ENCODE measurements around the gene N4BP3. TPM values are rescaled to one million over a fixed set of nuclear protein-coding genes. Genes with fewer than 3 reads are reported as not detected.

The N4BP3 gene
- total RNA-seq, 4 donors from 2014 or later: 0.84 to 1.3 (median 0.94) TPM

DNA sequence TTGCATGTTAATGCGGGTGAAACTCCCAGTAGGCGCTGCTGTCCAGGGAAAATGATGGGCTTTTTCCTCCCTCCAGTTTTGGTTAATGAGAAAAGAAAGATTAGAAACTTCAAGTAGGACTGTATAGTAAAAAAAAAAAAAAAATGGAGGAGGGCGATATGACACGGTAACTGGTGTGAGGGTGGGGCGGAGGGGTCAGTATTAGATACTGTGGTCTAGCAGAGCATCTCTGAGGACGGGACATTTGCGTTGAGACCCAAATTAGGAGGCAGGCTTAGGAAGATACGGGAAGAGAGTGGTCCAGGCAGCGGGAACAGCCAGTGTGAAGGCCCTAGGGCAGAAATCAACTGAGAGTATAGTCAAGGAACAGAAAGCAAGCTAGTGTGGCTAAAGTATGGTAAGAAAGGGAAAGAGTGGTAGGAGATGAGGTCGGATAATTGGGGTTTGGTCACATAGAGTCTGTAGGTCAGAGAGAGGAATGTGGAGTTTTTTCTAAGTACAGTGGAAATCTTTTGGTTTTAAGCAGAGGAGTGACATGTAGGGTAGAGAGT lies 18.2 kb downstream of the N4BP3 start:
- Histone ChIP-seq H3K36me3 (peaks cover 0 to 34% (median 0%) of the 10 kb centered on the region in 3 donors), H3K27me3 (no peaks in the 10 kb centered on the region), H3K4me3 (peak overlapping the region; percentile 59 to 99 (median 72)), H3K27ac (peak overlapping the region in 3 of 4 donors; percentile 93 to 98 (median 93)), H3K4me1 (peaks cover 0 to 21% (median 9%) of the 10 kb centered on the region in 4 donors), H3K9me3 (no peaks in the 10 kb centered on the region)
- 17 to 26% methylated on average over 10 of the region's 10 CpGs for WGBS, 2 donors
- no peak for DNase-seq (ENCODE audit: low spot score in 2 of 2)
- TF ChIP-seq POLR2A (IDR thresholded peaks at IDR 0.05) (no peak), EP300 (IDR thresholded peaks at IDR 0.05) (no peak)
- TF ChIP-seq, protein P1, sequence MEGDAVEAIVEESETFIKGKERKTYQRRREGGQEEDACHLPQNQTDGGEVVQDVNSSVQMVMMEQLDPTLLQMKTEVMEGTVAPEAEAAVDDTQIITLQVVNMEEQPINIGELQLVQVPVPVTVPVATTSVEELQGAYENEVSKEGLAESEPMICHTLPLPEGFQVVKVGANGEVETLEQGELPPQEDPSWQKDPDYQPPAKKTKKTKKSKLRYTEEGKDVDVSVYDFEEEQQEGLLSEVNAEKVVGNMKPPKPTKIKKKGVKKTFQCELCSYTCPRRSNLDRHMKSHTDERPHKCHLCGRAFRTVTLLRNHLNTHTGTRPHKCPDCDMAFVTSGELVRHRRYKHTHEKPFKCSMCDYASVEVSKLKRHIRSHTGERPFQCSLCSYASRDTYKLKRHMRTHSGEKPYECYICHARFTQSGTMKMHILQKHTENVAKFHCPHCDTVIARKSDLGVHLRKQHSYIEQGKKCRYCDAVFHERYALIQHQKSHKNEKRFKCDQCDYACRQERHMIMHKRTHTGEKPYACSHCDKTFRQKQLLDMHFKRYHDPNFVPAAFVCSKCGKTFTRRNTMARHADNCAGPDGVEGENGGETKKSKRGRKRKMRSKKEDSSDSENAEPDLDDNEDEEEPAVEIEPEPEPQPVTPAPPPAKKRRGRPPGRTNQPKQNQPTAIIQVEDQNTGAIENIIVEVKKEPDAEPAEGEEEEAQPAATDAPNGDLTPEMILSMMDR (IDR thresholded peaks at IDR 0.05): no peak

DNA sequence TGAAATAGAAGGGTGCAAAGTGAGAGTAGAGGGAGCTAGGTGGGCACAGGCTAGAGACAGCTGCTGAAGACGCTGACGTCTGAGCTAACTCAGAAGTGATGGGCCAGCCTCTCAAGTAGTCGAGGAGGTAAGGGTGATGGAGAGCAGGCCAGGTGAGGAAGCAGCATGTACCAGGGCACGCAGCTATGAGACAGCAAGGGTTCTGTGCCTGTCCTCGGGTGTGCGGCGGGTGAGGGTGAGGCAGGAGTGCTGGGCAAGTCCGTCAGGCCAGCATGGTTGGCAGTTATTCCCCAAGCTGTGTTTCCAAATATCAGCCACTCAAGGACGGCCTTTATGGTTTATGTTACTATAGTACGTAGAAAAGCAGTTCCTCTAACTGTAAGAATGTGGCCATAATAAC lies 23.7 kb downstream of the N4BP3 start:
- Histone ChIP-seq H3K27me3 (no peaks in the 10 kb centered on the region), H3K9me3 (no peaks in the 10 kb centered on the region), H3K4me3 (no peak overlapping the region), H3K4me1 (peaks cover 0 to 5% (median 3%) of the 10 kb centered on the region in 4 donors), H3K36me3 (peaks cover 0 to 84% (median 0%) of the 10 kb centered on the region in 3 donors), H3K27ac (no peak overlapping the region)
- TF ChIP-seq, protein P1 (IDR thresholded peaks at IDR 0.05): no peak
- TF ChIP-seq EP300 (IDR thresholded peaks at IDR 0.05): no peak
- no peak for TF ChIP-seq POLR2A (IDR thresholded peaks at IDR 0.05)
- WGBS, 2 donors: 81% methylated on average over 10 of the region's 10 CpGs
- no peak for DNase-seq (ENCODE audit: low spot score in 2 of 2)

DNA sequence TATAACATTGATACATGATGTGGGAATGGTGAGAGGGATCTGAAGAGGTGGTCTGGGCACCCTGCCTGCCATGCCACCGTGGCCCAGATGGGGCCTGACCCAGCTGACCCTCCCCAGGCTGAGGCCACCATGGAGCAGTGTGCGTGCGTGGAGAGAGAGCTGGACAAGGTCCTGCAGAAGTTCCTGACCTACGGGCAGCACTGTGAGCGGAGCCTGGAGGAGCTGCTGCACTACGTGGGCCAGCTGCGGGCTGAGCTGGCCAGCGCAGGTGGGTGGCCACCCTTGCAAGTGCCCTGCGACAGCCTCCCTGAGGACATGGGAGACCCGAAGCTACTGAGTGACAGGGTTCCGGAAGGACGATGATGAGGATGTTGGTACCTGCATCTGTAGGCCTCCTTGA lies 24.7 kb downstream of the N4BP3 start:
- Histone ChIP-seq H3K27me3 (no peaks in the 10 kb centered on the region), H3K9me3 (no peaks in the 10 kb centered on the region), H3K4me1 (no peaks in the 10 kb centered on the region), H3K36me3 (peaks cover 0 to 93% (median 3%) of the 10 kb centered on the region in 3 donors), H3K4me3 (no peak overlapping the region), H3K27ac (no peak overlapping the region)
- WGBS, 2 donors: 85 to 90% methylated on average over 12 of the region's 12 CpGs
- no peak for DNase-seq (ENCODE audit: low spot score in 2 of 2)
- no peak for TF ChIP-seq POLR2A (IDR thresholded peaks at IDR 0.05)
- no peak for TF ChIP-seq EP300 (IDR thresholded peaks at IDR 0.05)
- TF ChIP-seq, protein P1 (IDR thresholded peaks at IDR 0.05): no peak

DNA sequence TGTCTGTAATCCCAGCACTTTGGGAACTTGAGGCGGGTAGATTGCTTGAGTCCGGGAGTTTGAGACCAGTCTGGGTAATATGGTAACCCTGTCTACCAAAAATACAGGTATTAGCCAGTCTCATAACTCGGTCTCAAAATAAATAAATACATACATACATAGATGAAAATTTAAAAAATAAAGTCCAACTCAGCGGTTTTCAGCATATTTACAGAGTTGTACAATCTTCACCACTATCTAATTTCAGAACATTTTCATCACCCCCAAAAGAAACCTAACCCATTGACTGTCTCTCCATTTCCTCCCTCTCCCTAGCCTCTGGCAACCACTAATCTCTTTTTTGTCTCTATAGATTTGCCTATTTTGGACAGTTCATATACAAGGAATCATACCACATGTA lies 28.2 kb downstream of the N4BP3 start:
- 96 to 97% methylated on average over 4 of the region's 4 CpGs for WGBS, 2 donors
- peaks cover 0 to 95% (median 9%) of the 10 kb centered on the region in 3 donors for H3K36me3 ChIP-seq
- no peak for DNase-seq (ENCODE audit: low spot score in 2 of 2)

DNA sequence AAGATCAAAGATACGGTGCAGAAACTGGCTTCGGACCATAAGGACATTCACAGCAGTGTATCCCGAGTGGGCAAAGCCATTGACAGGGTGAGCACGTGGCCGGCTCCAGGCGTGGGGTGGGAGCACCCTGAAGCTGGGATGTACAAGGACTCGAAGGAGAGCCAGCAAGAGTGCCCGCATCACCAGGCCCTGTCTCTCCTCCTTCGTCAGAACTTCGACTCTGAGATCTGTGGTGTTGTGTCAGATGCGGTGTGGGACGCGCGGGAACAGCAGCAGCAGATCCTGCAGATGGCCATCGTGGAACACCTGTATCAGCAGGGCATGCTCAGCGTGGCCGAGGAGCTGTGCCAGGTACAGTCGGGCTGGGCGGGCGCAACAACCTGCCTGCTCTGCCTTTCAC lies 29.3 kb downstream of the N4BP3 start:
- H3K27ac ChIP-seq: no peak overlapping the region
- no peaks in the 10 kb centered on the region for H3K27me3 ChIP-seq
- no peaks in the 10 kb centered on the region for H3K9me3 ChIP-seq
- 91 to 96% methylated on average over 20 of the region's 20 CpGs for WGBS, 2 donors
- TF ChIP-seq POLR2A (IDR thresholded peaks at IDR 0.05) (no peak), EP300 (IDR thresholded peaks at IDR 0.05) (no peak)
- TF ChIP-seq, protein P1 (IDR thresholded peaks at IDR 0.05): no peak
- H3K4me1 ChIP-seq: no peaks in the 10 kb centered on the region
- peaks cover 0 to 96% (median 15%) of the 10 kb centered on the region in 3 donors for H3K36me3 ChIP-seq
- H3K4me3 ChIP-seq: no peak overlapping the region
- no peak for DNase-seq (ENCODE audit: low spot score in 2 of 2)

More for the DNA sequence above, 28.2 kb downstream of the N4BP3 start:
- Histone ChIP-seq H3K9me3 (no peaks in the 10 kb centered on the region), H3K27ac (no peak overlapping the region), H3K27me3 (no peaks in the 10 kb centered on the region), H3K4me3 (no peak overlapping the region), H3K4me1 (no peaks in the 10 kb centered on the region)
- TF ChIP-seq EP300 (IDR thresholded peaks at IDR 0.05) (no peak), POLR2A (IDR thresholded peaks at IDR 0.05) (no peak)
- TF ChIP-seq, protein P1 (IDR thresholded peaks at IDR 0.05): no peak
